Measurements from ENCODE around the gene HYOU1. TPM values are rescaled to one million over a fixed set of nuclear protein-coding genes. Genes with fewer than 3 reads are reported as not detected.

Gene HYOU1
- total RNA-seq, 4 donors from 2014 or later = 10.8 to 91.4 (median 61.2) TPM

DNA sequence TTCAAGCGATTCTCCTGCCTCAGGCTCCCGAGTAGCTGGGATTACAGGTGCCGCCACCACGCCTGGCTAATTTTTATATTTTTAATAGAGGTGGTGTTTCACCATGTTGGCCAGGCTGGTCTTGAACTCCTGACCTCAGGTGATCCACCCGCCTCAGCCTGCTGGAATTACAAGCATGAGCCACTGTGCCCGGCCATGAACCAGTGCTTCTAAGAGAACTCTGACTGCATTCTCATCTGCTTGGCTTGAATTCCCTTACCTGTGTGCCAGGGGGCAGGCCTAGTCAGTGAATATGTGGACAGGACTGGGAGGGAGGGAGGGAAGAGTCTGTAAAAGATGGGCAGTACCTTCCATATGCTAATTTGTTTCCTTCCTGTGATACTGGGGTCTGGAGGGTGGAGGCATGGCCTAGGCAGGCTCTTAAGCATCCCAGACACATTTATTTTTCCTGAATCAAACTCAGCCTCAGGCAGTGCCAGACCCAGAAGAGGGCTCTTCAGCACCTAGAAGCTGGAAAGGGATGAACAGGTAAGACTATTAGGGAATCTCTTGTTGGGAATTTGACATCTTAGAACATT lies 45.4 kb downstream of the HYOU1 start:
- no peaks in the 10 kb centered on the region for H3K27me3 ChIP-seq
- DNase-seq = no peak
- H3K9me3 ChIP-seq = no peaks in the 10 kb centered on the region
- H3K27ac ChIP-seq = no peak overlapping the region
- H3K4me3 ChIP-seq = no peak overlapping the region
- H3K4me1 ChIP-seq = no peaks in the 10 kb centered on the region
- H3K36me3 ChIP-seq = no peaks in the 10 kb centered on the region
- TF ChIP-seq POLR2A (IDR thresholded peaks at IDR 0.05) = no peak
- TF ChIP-seq, protein P1, sequence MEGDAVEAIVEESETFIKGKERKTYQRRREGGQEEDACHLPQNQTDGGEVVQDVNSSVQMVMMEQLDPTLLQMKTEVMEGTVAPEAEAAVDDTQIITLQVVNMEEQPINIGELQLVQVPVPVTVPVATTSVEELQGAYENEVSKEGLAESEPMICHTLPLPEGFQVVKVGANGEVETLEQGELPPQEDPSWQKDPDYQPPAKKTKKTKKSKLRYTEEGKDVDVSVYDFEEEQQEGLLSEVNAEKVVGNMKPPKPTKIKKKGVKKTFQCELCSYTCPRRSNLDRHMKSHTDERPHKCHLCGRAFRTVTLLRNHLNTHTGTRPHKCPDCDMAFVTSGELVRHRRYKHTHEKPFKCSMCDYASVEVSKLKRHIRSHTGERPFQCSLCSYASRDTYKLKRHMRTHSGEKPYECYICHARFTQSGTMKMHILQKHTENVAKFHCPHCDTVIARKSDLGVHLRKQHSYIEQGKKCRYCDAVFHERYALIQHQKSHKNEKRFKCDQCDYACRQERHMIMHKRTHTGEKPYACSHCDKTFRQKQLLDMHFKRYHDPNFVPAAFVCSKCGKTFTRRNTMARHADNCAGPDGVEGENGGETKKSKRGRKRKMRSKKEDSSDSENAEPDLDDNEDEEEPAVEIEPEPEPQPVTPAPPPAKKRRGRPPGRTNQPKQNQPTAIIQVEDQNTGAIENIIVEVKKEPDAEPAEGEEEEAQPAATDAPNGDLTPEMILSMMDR (IDR thresholded peaks at IDR 0.05) = no peak
- intact Hi-C loops (cut with DNase I; ENCODE audit: low total_unique reads) = no loop called here

GRCh38 chr11:119006656-119007055 lies 50.3 kb downstream of the HYOU1 start:
- no peaks in the 10 kb centered on the region for H3K36me3 ChIP-seq
- no peaks in the 10 kb centered on the region for H3K9me3 ChIP-seq
- no peaks in the 10 kb centered on the region for H3K4me1 ChIP-seq
- no peak overlapping the region for H3K4me3 ChIP-seq
- no peaks in the 10 kb centered on the region for H3K27me3 ChIP-seq
- no peak for DNase-seq
- TF ChIP-seq POLR2A (IDR thresholded peaks at IDR 0.05) = no peak
- TF ChIP-seq, protein P1 (IDR thresholded peaks at IDR 0.05) = no peak
- no peak overlapping the region for H3K27ac ChIP-seq
- intact Hi-C loops (cut with DNase I; ENCODE audit: low total_unique reads) = no loop called here

DNA sequence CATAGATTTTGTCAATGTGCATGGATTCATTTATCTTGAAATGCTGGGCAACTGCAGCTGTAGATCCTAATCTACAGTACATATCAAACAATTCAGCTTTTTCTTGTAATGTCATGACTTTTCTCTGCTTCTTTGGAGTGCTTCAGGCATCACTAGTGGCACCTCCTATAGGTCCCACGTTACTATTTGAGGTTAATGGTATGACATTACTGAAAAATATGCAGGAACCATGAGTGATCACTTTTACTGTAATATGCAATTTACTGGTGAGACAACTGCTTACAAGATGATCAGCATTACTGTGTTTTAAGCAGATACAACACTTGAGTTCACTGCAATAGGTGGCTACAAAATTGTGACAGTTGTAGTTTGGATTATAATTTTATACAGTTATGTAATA lies 56.1 kb downstream of the HYOU1 start:
- intact Hi-C loops (cut with DNase I; ENCODE audit: low total_unique reads) = no loop called here
- no peaks in the 10 kb centered on the region for H3K27me3 ChIP-seq
- H3K36me3 ChIP-seq = no peaks in the 10 kb centered on the region
- no peak for TF ChIP-seq POLR2A (IDR thresholded peaks at IDR 0.05)
- TF ChIP-seq, protein P1 (IDR thresholded peaks at IDR 0.05) = no peak
- H3K4me1 ChIP-seq = peaks cover 0 to 5% of the 10 kb centered on the region in 2 donors
- no peaks in the 10 kb centered on the region for H3K9me3 ChIP-seq
- H3K4me3 ChIP-seq = no peak overlapping the region
- no peak overlapping the region for H3K27ac ChIP-seq
- no peak for DNase-seq

- peak overlapping the region; percentile 52 to 89 for H3K4me3 ChIP-seq
- H3K27me3 ChIP-seq = no peaks in the 10 kb centered on the region
- peak overlapping the region; percentile 82 to 85 for H3K27ac ChIP-seq
- intact Hi-C loops (cut with DNase I; ENCODE audit: low total_unique reads) = no loop called here
- no peak for DNase-seq
- peaks cover 0 to 5% of the 10 kb centered on the region in 2 donors for H3K4me1 ChIP-seq
- TF ChIP-seq, protein P1 (IDR thresholded peaks at IDR 0.05) = no peak
- no peak for TF ChIP-seq POLR2A (IDR thresholded peaks at IDR 0.05)
- H3K9me3 ChIP-seq = no peaks in the 10 kb centered on the region
- H3K36me3 ChIP-seq = no peaks in the 10 kb centered on the region
Observed at GRCh38 chr11:118998822-118999221, 58.2 kb downstream of the HYOU1 start.

DNA sequence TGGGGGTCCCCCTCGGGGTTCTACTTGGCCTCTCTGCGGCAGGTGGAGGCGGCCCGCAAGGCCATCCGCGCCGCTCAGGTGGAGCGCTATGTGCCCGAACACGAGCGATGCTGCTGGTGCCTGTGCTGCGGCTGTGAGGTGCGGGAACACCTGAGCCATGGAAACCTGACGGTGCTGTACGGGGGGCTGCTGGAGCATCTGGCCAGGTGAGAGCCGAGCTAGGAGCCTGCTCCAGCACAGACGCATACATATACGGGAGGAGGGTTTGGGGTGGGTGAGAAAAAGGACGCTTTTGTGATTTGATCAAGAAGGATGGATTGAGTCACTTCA lies 58.7 kb downstream of the HYOU1 start:
- no peak for DNase-seq
- TF ChIP-seq, protein P1 (IDR thresholded peaks at IDR 0.05) = no peak
- no peak for TF ChIP-seq POLR2A (IDR thresholded peaks at IDR 0.05)
- peaks cover 0 to 5% of the 10 kb centered on the region in 2 donors for H3K4me1 ChIP-seq
- peak overlapping the region; percentile 82 to 85 for H3K27ac ChIP-seq
- intact Hi-C loops (cut with DNase I; ENCODE audit: low total_unique reads) = no loop called here
- no peaks in the 10 kb centered on the region for H3K36me3 ChIP-seq
- H3K9me3 ChIP-seq = no peaks in the 10 kb centered on the region
- peak overlapping the region; percentile 52 to 89 for H3K4me3 ChIP-seq
- no peaks in the 10 kb centered on the region for H3K27me3 ChIP-seq

Data from uterus (tissue), 4 donors.